Chondrocyte (in vitro differentiated cells): ENCODE results near the gene ACTA2. TPM values are rescaled to one million over a fixed set of nuclear protein-coding genes. Genes with fewer than 3 reads are reported as not detected.

Source experiments
- DNase-seq: peaks from one replicate; pipeline ENCODE4 v3.0.0; 2021; ENCODE audit warnings: mixed read lengths, low spot score
- H3K27ac Mint-ChIP-seq: one replicate; pipeline ENCODE4 v1.8.0; 2021; ENCODE audit warnings: mild to moderate bottlenecking, moderate library complexity, mixed read lengths; ENCODE audit not compliant: unreplicated experiment
- H3K27me3 Mint-ChIP-seq: 2 replicates; pipeline ENCODE4 v1.8.0; 2021; ENCODE audit warnings: low read depth, mixed read lengths
- H3K36me3 Mint-ChIP-seq: 2 replicates; pipeline ENCODE4 v1.8.0; 2021; ENCODE audit warnings: low read depth, mixed read lengths
- H3K4me1 Mint-ChIP-seq: 2 replicates; pipeline ENCODE4 v1.8.0; 2021; ENCODE audit warnings: low read depth, mild to moderate bottlenecking, mixed read lengths
- H3K4me3 Mint-ChIP-seq: one replicate; pipeline ENCODE4 v1.8.0; 2021; ENCODE audit warnings: mild to moderate bottlenecking, moderate library complexity, mixed read lengths; ENCODE audit not compliant: unreplicated experiment
- H3K9me3 Mint-ChIP-seq: 2 replicates; pipeline ENCODE4 v1.8.0; 2021; ENCODE audit warnings: low read depth, mixed read lengths
- total RNA-seq: library from RNA; stranded (reverse); gene quantifications from 3 replicates; pipeline ENCODE4 v1.2.1, GENCODE V29; 2021
- TF ChIP-seq, protein P1 (sequence below): fragments of 200-600 bp; sonication (generic); IDR thresholded peaks from 2 replicates; pipeline ENCODE4 v1.5.0; 2021; ENCODE audit warnings: antibody characterized with exemption, mild to moderate bottlenecking, moderate library complexity

The ACTA2 gene
- total RNA-seq, 1 donor from 2014 or later: 4,145 TPM

DNA sequence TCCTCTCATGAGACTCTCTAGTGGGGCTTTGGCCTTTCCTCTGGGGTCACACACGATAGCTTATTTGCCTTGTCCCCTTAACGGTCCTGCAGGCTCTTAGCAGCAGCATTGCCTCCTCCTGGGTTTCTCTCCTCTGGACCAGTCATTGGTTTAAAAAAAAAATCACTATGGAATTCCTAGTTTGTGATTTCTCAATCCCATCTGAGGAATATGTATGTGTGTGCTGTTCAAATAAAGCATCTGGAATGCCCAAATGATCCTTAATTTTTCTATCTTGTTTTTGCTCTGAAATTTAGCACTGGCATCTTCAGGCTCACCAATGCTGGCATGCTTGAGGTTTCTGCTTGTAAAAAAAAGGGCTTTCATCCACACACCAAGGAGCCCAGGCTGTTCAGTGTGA lies 30.5 kb downstream of the ACTA2 start:
- H3K9me3 Mint-ChIP-seq: no peaks in the 10 kb centered on the region
- no peak overlapping the region for H3K4me3 Mint-ChIP-seq
- H3K27me3 Mint-ChIP-seq: no peaks in the 10 kb centered on the region
- H3K36me3 Mint-ChIP-seq: no peaks in the 10 kb centered on the region
- peaks cover 19% of the 10 kb centered on the region for H3K4me1 Mint-ChIP-seq
- no peak for DNase-seq
- no peak overlapping the region for H3K27ac Mint-ChIP-seq
- TF ChIP-seq, protein P1, sequence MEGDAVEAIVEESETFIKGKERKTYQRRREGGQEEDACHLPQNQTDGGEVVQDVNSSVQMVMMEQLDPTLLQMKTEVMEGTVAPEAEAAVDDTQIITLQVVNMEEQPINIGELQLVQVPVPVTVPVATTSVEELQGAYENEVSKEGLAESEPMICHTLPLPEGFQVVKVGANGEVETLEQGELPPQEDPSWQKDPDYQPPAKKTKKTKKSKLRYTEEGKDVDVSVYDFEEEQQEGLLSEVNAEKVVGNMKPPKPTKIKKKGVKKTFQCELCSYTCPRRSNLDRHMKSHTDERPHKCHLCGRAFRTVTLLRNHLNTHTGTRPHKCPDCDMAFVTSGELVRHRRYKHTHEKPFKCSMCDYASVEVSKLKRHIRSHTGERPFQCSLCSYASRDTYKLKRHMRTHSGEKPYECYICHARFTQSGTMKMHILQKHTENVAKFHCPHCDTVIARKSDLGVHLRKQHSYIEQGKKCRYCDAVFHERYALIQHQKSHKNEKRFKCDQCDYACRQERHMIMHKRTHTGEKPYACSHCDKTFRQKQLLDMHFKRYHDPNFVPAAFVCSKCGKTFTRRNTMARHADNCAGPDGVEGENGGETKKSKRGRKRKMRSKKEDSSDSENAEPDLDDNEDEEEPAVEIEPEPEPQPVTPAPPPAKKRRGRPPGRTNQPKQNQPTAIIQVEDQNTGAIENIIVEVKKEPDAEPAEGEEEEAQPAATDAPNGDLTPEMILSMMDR: no peak

DNA sequence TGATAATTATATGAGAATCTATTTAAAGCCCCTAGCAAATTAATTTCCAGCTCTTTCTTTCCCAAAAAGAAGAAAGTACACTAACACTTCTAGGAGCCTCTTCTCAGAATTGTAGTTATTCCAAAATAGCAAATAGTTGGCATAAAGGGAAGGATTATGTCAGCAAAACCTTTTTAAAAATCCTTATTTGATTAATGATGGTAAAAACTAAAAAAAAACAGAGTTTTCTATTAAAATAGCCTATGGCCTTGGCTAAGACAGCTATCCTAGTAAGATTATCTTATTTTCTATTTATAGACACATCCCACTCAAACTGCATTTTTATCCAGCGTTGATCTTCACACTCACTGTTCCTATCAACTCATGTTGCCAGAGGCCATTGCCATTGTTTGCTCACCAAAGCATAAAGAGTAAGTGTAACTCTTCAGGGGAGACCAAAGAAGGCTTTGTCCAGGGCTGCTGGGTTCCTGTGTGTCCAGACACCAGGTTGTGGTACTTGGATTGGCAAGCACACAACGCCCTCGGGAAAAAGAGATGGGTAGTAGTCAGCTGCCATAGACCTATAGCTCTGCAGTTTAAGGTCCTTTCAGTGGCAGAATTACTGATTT lies 31.5 kb downstream of the ACTA2 start:
- no peak for DNase-seq
- Mint-ChIP-seq H3K36me3 (no peaks in the 10 kb centered on the region), H3K4me3 (no peak overlapping the region), H3K4me1 (peaks cover 10% of the 10 kb centered on the region), H3K9me3 (no peaks in the 10 kb centered on the region), H3K27ac (no peak overlapping the region), H3K27me3 (no peaks in the 10 kb centered on the region)
- TF ChIP-seq, protein P1: no peak

DNA sequence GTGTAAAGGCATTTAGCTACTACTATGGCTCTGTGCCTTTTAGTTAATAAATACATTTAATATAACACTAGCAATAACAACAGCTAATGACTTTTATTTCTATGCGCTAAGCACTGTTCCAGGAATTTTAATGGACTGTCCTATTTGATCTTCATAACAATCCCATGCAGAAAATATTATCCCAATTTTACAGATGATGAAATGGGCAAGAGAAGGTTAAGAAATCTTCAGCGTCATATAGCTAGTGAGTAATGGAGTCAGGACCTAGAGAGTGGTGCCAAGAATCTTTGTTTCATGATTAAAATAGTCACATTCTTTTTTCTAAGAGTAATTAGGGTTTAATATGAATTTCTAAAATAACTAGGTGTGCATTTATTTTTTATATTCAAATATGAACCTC lies 32.4 kb downstream of the ACTA2 start:
- H3K9me3 Mint-ChIP-seq: no peaks in the 10 kb centered on the region
- no peaks in the 10 kb centered on the region for H3K27me3 Mint-ChIP-seq
- H3K27ac Mint-ChIP-seq: no peak overlapping the region
- TF ChIP-seq, protein P1: no peak
- H3K36me3 Mint-ChIP-seq: no peaks in the 10 kb centered on the region
- no peak for DNase-seq
- peaks cover 10% of the 10 kb centered on the region for H3K4me1 Mint-ChIP-seq
- H3K4me3 Mint-ChIP-seq: no peak overlapping the region

DNA sequence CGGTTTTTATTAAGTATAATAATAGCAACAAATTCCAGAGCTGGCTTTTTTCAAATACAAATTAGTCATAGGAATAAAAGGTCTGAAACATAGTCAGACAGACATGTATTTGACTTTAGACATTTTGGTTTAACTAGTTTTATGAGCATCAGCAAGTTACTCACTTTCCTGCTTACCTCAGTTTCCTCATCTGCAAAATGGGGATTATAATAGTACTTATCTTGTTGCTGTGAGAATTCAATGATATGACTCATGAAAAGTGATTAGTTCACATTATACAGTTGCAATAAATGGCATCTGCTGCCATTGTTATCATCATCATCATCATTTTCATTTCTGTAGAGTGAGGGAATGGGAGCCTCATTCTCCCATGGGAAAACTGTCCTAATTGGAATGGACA lies 33.5 kb downstream of the ACTA2 start:
- Mint-ChIP-seq H3K9me3 (no peaks in the 10 kb centered on the region), H3K27me3 (no peaks in the 10 kb centered on the region), H3K27ac (no peak overlapping the region), H3K36me3 (no peaks in the 10 kb centered on the region), H3K4me3 (no peak overlapping the region), H3K4me1 (peaks cover 10% of the 10 kb centered on the region)
- TF ChIP-seq, protein P1: no peak
- no peak for DNase-seq

DNA sequence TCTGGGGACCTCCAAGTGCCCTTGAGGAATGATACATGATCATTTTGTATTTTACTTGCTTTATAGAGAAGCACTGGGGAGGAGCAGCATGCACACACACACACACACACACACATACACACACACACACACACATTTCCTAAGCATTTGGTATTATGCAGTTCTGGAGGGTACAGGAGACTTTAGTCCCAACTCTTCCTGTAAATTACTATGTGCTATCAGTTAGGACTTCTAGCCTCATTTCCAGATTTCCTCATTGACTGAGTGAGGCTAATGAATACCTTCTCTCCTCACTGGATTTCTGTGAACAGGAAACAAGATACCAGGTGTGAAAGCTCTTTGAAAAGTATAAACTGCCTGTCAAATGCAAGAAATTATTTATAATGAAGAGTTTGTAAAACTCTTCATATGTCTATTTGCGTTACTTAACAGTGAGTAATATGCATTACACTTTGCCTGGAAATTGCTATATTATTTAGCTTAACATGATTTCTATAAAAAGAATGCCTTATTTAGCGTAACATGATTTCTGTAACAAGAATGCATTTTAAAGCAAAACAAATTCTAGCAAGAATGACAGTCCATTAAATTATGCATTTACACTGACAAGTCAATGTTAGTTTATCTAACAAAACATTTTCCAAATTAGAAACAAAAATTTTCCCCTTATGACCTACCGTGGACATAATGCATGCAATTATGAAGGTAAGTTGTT lies 34.2 kb downstream of the ACTA2 start:
- Mint-ChIP-seq H3K27me3 (no peaks in the 10 kb centered on the region), H3K36me3 (no peaks in the 10 kb centered on the region), H3K9me3 (no peaks in the 10 kb centered on the region), H3K27ac (no peak overlapping the region), H3K4me1 (peaks cover 10% of the 10 kb centered on the region), H3K4me3 (no peak overlapping the region)
- no peak for DNase-seq
- TF ChIP-seq, protein P1: no peak
